ENCODE data around the gene SKA1. TPM values are rescaled to one million over a fixed set of nuclear protein-coding genes. Genes with fewer than 3 reads are reported as not detected.
"Not testable (repeated sequence)": the region's sequence is repeated elsewhere in the genome, so short reads cannot be mapped to it uniquely, and the experiment has no call there.

SKA1 gene
- polyA plus RNA-seq, 6 donors from 2014 or later: 0.53 to 1.5 (median 0.74) TPM; not detected in 1

GRCh38 chr18:50422286-50422898 is 47.5 kb downstream of the SKA1 start:
- H3K36me3 Mint-ChIP-seq: peaks cover 16 to 21% of the 10 kb centered on the region in 2 donors
- H3K27ac Mint-ChIP-seq: no peak overlapping the region
- DNase-seq (no peak), ATAC-seq (ENCODE audit: low read depth in 2 of 2) (no peak)
- H3K4me3 Mint-ChIP-seq: no peak overlapping the region
- H3K27me3 Mint-ChIP-seq: peaks cover 19 to 27% (median 26%) of the 10 kb centered on the region in 3 donors
- H3K4me1 Mint-ChIP-seq: no peaks in the 10 kb centered on the region
- H3K9me3 Mint-ChIP-seq: peaks cover 8 to 30% (median 17%) of the 10 kb centered on the region in 7 donors

- DNase-seq (no peak), ATAC-seq (ENCODE audit: low read depth in 2 of 2) (no peak)
- peaks cover 0 to 16% (median 7%) of the 10 kb centered on the region in 7 donors for H3K9me3 Mint-ChIP-seq
- peaks cover 15 to 42% (median 30%) of the 10 kb centered on the region in 3 donors for H3K27me3 Mint-ChIP-seq
- H3K27ac Mint-ChIP-seq: no peak overlapping the region
- peaks cover 9 to 10% of the 10 kb centered on the region in 2 donors for H3K36me3 Mint-ChIP-seq
- H3K4me3 Mint-ChIP-seq: no peak overlapping the region
- H3K4me1 Mint-ChIP-seq: no peaks in the 10 kb centered on the region
These were observed 50.2 kb downstream of the SKA1 start for GRCh38 chr18:50424877-50425690.

- Mint-ChIP-seq H3K4me1 (no peaks in the 10 kb centered on the region), H3K9me3 (peaks cover 0 to 16% (median 7%) of the 10 kb centered on the region in 7 donors), H3K4me3 (no peak overlapping the region), H3K27me3 (peaks cover 18 to 37% (median 28%) of the 10 kb centered on the region in 3 donors), H3K36me3 (peaks cover 7 to 9% of the 10 kb centered on the region in 2 donors), H3K27ac (peak overlapping the region in 1 of 6 donors; percentile 46)
- no peak for ATAC-seq (ENCODE audit: low read depth in 2 of 2)
- DNase-seq: no peak
These were observed 53.0 kb downstream of the SKA1 start for GRCh38 chr18:50427896-50428295.

- Mint-ChIP-seq H3K4me1 (no peaks in the 10 kb centered on the region), H3K9me3 (peaks cover 0 to 13% (median 7%) of the 10 kb centered on the region in 7 donors), H3K4me3 (no peak overlapping the region), H3K27me3 (peaks cover 15 to 30% (median 21%) of the 10 kb centered on the region in 3 donors), H3K27ac (no peak overlapping the region), H3K36me3 (peaks cover 7 to 9% of the 10 kb centered on the region in 2 donors)
- DNase-seq: no peak
- ATAC-seq (ENCODE audit: low read depth in 2 of 2): no peak
These were observed 53.8 kb downstream of the SKA1 start for GRCh38 chr18:50428531-50429206.

GRCh38 chr18:50429207-50429948 is 54.5 kb downstream of the SKA1 start:
- peaks cover 18 to 31% (median 21%) of the 10 kb centered on the region in 3 donors for H3K27me3 Mint-ChIP-seq
- H3K27ac Mint-ChIP-seq: no peak overlapping the region
- peak; percentile 11 for DNase-seq
- H3K9me3 Mint-ChIP-seq: peaks cover 0 to 10% (median 7%) of the 10 kb centered on the region in 7 donors
- ATAC-seq (ENCODE audit: low read depth in 2 of 2): no peak
- no peaks in the 10 kb centered on the region for H3K4me1 Mint-ChIP-seq
- H3K36me3 Mint-ChIP-seq: peaks cover 7 to 9% of the 10 kb centered on the region in 2 donors
- H3K4me3 Mint-ChIP-seq: no peak overlapping the region

- ATAC-seq (ENCODE audit: low read depth in 2 of 2) (no peak), DNase-seq (no peak)
- H3K27ac Mint-ChIP-seq: no peak overlapping the region
- H3K4me1 Mint-ChIP-seq: no peaks in the 10 kb centered on the region
- no peak overlapping the region for H3K4me3 Mint-ChIP-seq
- no peaks in the 10 kb centered on the region for H3K36me3 Mint-ChIP-seq
- H3K27me3 Mint-ChIP-seq: peaks cover 12 to 33% (median 23%) of the 10 kb centered on the region in 3 donors
- H3K9me3 Mint-ChIP-seq: peaks cover 0 to 6% (median 0%) of the 10 kb centered on the region in 7 donors
These were observed 58.1 kb downstream of the SKA1 start for GRCh38 chr18:50432915-50433314.

- not testable (repeated sequence) for H3K27ac Mint-ChIP-seq; DNase-seq; H3K4me3 Mint-ChIP-seq; H3K4me1 Mint-ChIP-seq; H3K36me3 Mint-ChIP-seq; ATAC-seq (ENCODE audit: low read depth in 2 of 2); H3K9me3 Mint-ChIP-seq
- peaks cover 6 to 26% (median 24%) of the 10 kb centered on the region in 3 donors for H3K27me3 Mint-ChIP-seq
These were observed 61.9 kb downstream of the SKA1 start for GRCh38 chr18:50436742-50437141.

- Mint-ChIP-seq H3K36me3 (peaks cover 0 to under 1% of the 10 kb centered on the region in 2 donors), H3K9me3 (peaks cover 0 to 22% (median 10%) of the 10 kb centered on the region in 7 donors), H3K27me3 (peaks cover 2 to 30% (median 17%) of the 10 kb centered on the region in 3 donors), H3K4me1 (no peaks in the 10 kb centered on the region), H3K4me3 (no peak overlapping the region), H3K27ac (no peak overlapping the region)
- ATAC-seq (ENCODE audit: low read depth in 2 of 2) (no peak), DNase-seq (no peak)
These were observed 64.7 kb downstream of the SKA1 start for GRCh38 chr18:50439460-50440015.

- no peaks in the 10 kb centered on the region for H3K4me1 Mint-ChIP-seq
- no peak overlapping the region for H3K4me3 Mint-ChIP-seq
- no peak overlapping the region for H3K27ac Mint-ChIP-seq
- H3K27me3 Mint-ChIP-seq: peaks cover 0 to 34% (median 12%) of the 10 kb centered on the region in 3 donors
- DNase-seq (no peak), ATAC-seq (ENCODE audit: low read depth in 2 of 2) (no peak)
- H3K36me3 Mint-ChIP-seq: peaks cover 6 to 10% of the 10 kb centered on the region in 2 donors
- peaks cover 5 to 32% (median 21%) of the 10 kb centered on the region in 7 donors for H3K9me3 Mint-ChIP-seq
These were observed 66.2 kb downstream of the SKA1 start for GRCh38 chr18:50441016-50441415.

- Mint-ChIP-seq H3K36me3 (peaks cover 6 to 10% of the 10 kb centered on the region in 2 donors), H3K27ac (no peak overlapping the region), H3K4me1 (no peaks in the 10 kb centered on the region), H3K27me3 (peaks cover 0 to 39% (median 8%) of the 10 kb centered on the region in 3 donors), H3K9me3 (peaks cover 5 to 32% (median 19%) of the 10 kb centered on the region in 7 donors), H3K4me3 (no peak overlapping the region)
- DNase-seq (no peak), ATAC-seq (ENCODE audit: low read depth in 2 of 2) (no peak)
These were observed 66.7 kb downstream of the SKA1 start for GRCh38 chr18:50441501-50441900.
